GM12878 (cell line): ENCODE results near the gene SLC19A1. TPM values are rescaled to one million over a fixed set of nuclear protein-coding genes. Genes with fewer than 3 reads are reported as not detected.

Experiments used
- ATAC-seq: fragments of 200-7000 bp; cut with Tn5 transposase; 3 replicates; pipeline ENCODE4 v1.9.1; 2020; ENCODE audit warnings: mild to moderate bottlenecking, moderate library complexity
- BruUV-seq: library from RNA; stranded (reverse); fragments of 400-500 nt; replicated peaks from 2 replicates; lab custom pipeline; 2021; lab: Mats Ljungman, UMichigan
- CTCF ChIA-PET: fragments of 300-600 bp; sonication (Branson Sonifier 250); formaldehyde crosslinking; extraction: SDS; loops from one replicate; lab custom pipeline; 2021; ENCODE audit warnings: inconsistent platforms; lab: Yijun Ruan, JAX
- POLR2A ChIA-PET: fragments of 350-600 bp; formaldehyde crosslinking; extraction: SDS; loops from one replicate; lab custom pipeline; 2021; ENCODE audit warnings: inconsistent platforms; lab: Charles Lee
- RAD21 ChIA-PET: fragments of 300-600 bp; sonication (Branson Sonifier 250); formaldehyde crosslinking; loops from one replicate; lab custom pipeline; 2023; ENCODE audit warnings: antibody characterized with exemption; ENCODE audit not compliant: unreplicated experiment; lab: Charles Lee
- SMC1A ChIA-PET: fragments of 300-600 bp; sonication (Branson Sonifier 250); formaldehyde crosslinking; loops from one replicate; lab custom pipeline; 2023; ENCODE audit not compliant: unreplicated experiment, uncharacterized antibody; lab: Charles Lee
- DNase-seq: peaks from one replicate; pipeline ENCODE4 v3.0.0-alpha.2; 2011; ENCODE audit warnings: low read depth, low spot score
- FAIRE-seq: peaks from 3 replicates; lab custom pipeline; 2011; peaks lifted over from hg19 to GRCh38; lab: Jason Lieb, UNC
- H2AFZ ChIP-seq: 2 replicates; pipeline ENCODE4 v1.6.0; 2011; ENCODE audit warnings: low read depth, low read length, control low read depth; ENCODE audit not compliant: control insufficient read depth
- H3K27ac ChIP-seq: 2 replicates; pipeline ENCODE4 v1.5.1; 2011; ENCODE audit warnings: control low read depth; ENCODE audit not compliant: control insufficient read depth, insufficient read depth
- H3K27me3 ChIP-seq, 2 experiments: replicated peaks in 1 of 2; 2 replicates each; pipeline versions ENCODE4 v1.6.0 to v1.6.1; 2011; ENCODE audit warnings: low read length in 1 of 2; ENCODE audit not compliant: control insufficient read depth in 2 of 2, insufficient read depth in 2 of 2
- H3K36me3 ChIP-seq, 2 experiments: 2 replicates each; pipeline ENCODE4 v1.5.1; 2011; ENCODE audit warnings: low read length in 1 of 2; ENCODE audit not compliant: control insufficient read depth in 2 of 2, insufficient read depth in 2 of 2
- H3K4me1 ChIP-seq: 2 replicates; pipeline ENCODE4 v1.6.1; 2011; ENCODE audit warnings: mild to moderate bottlenecking, low read length, moderate library complexity, mixed read lengths; ENCODE audit not compliant: control insufficient read depth, insufficient read depth
- H3K4me2 ChIP-seq: 2 replicates; pipeline ENCODE4 v1.6.0; 2011; ENCODE audit warnings: control low read depth; ENCODE audit not compliant: control insufficient read depth, insufficient read depth
- H3K4me3 ChIP-seq: fragments of 200-600 bp; sonication (generic); 2 replicates; pipeline ENCODE4 v1.5.1; 2016
- H3K79me2 ChIP-seq: 2 replicates; pipeline ENCODE4 v1.6.0; 2011; ENCODE audit warnings: low read length; ENCODE audit not compliant: control insufficient read depth, insufficient read depth
- H3K9ac ChIP-seq: 2 replicates; pipeline ENCODE4 v1.8.0; 2011; ENCODE audit warnings: low read length, control low read depth, mixed read lengths; ENCODE audit not compliant: control insufficient read depth, insufficient read depth
- H3K9me3 ChIP-seq: replicated peaks from 3 replicates; pipeline ENCODE4 v1.5.1; 2011; ENCODE audit warnings: mild to moderate bottlenecking, low read length; ENCODE audit not compliant: control insufficient read depth, insufficient read depth
- H4K20me1 ChIP-seq: 2 replicates; pipeline ENCODE4 v1.6.0; 2011; ENCODE audit not compliant: control insufficient read depth, insufficient read depth
- BHLHE40 ChIP-seq, 2 experiments: fragments of 450-650 bp in 1 of 2; IDR thresholded peaks; 2 replicates each; pipeline ENCODE4 v1.6.1; 2011 to 2017; ENCODE audit warnings: low read depth in 2 of 2, borderline replicate concordance in 1 of 2, improper control_type of control experiment in 1 of 2, low read length in 1 of 2, mild to moderate bottlenecking in 1 of 2
- BRCA1 ChIP-seq: IDR thresholded peaks from 2 replicates; pipeline ENCODE4 v1.6.1; 2011; ENCODE audit warnings: low read depth, low read length, improper control_type of control experiment
- DPF2 ChIP-seq: fragments of 450-650 bp; IDR thresholded peaks from 2 replicates; pipeline ENCODE4 v1.6.1; 2017; ENCODE audit warnings: mild to moderate bottlenecking
- IKZF1 ChIP-seq: fragments of 450-650 bp; conservative IDR thresholded peaks from 2 replicates; pipeline ENCODE4 v1.6.1; 2017; ENCODE audit warnings: antibody characterized with exemption, mild to moderate bottlenecking
- PAX5 ChIP-seq: IDR thresholded peaks from 2 replicates; pipeline ENCODE4 v1.6.1; 2011; ENCODE audit warnings: low read depth, low read length, borderline replicate concordance
- PAX8 ChIP-seq: fragments of 450-650 bp; IDR thresholded peaks from 2 replicates; pipeline ENCODE4 v1.6.1; 2017; ENCODE audit warnings: mild to moderate bottlenecking, moderate library complexity
- SIN3A ChIP-seq: IDR thresholded peaks from 2 replicates; pipeline ENCODE4 v1.6.1; 2012; ENCODE audit warnings: low read depth, low read length, improper control_type of control experiment
- SMAD5 ChIP-seq: IDR thresholded peaks from 2 replicates; pipeline ENCODE4 v1.6.1; 2016; ENCODE audit warnings: antibody characterized with exemption, low read depth
- WGBS: methylation state at CpG from one replicate; pipeline ENCODE4 v1.1.6; 2016; ENCODE audit warnings: low lambda C conversion rate; ENCODE audit not compliant: insufficient replicate concordance, insufficient coverage; ENCODE audit errors: missing lambda C conversion rate; 5-methylcytosine and 5-hydroxymethylcytosine counted together
- in situ Hi-C: fragments of 300-500 bp; cut with MboI; formaldehyde crosslinking; loops from 9 replicates; pipeline ENCODE4 v1.14.3; 2018; ENCODE audit warnings: mixed read lengths
- intact Hi-C: fragments of 100-400 bp; cut with micrococcal nuclease; formaldehyde crosslinking; loops from one replicate; pipeline ENCODE4 v1.14.2; 2022; ENCODE audit not compliant: unreplicated experiment
- polyA plus RNA-seq, 11 experiments: library from polyadenylated mRNA; depleted of rRNA in 4 of 11; unstranded in 6 of 11; stranded (reverse) in 5 of 11; fragments of >200 nt; fragmentation: Nextera tagmentation in 4 of 11; fragmentation: Illumina TruSeq in 1 of 11; extraction: Ambion mirVana in 4 of 11; extraction: Trizol in 1 of 11; gene quantifications; 1 replicate in 1 of 11; 2 replicates in 10 of 11; pipeline versions ENCODE4 v1.2.1 to v1.2.3, GENCODE V29; 2011 to 2016; ENCODE audit warnings: inconsistent platforms in 2 of 11, missing spikeins in 2 of 11, low read depth in 1 of 11
- total RNA-seq, 4 experiments: library from RNA; depleted of rRNA in 3 of 4; stranded (reverse); fragments of >200 nt in 3 of 4; fragmentation: Illumina TruSeq in 1 of 4; extraction: Trizol in 1 of 4; gene quantifications; 2 replicates each; pipeline versions ENCODE4 v1.2.1 to v1.2.3, GENCODE V29; 2013 to 2021

The SLC19A1 gene
- total and polyA plus RNA-seq, 10 of the 15 experiments (the other 5 are each of a cell fraction or from before 2014, with no cell fraction given), result 0.42 to 49.7 (median 12.2) TPM

- no peaks in the 10 kb centered on the region for H3K36me3 ChIP-seq
- POLR2A ChIA-PET, result no interaction called here
- no peak overlapping the region for H3K9ac ChIP-seq
- SMC1A ChIA-PET, result no interaction called here
- no peak for FAIRE-seq
- no peak overlapping the region for H2AFZ ChIP-seq
- no peak for ATAC-seq
- H3K4me1 ChIP-seq, result no peaks in the 10 kb centered on the region
- no peaks in the 10 kb centered on the region for H3K27me3 ChIP-seq
- CTCF ChIA-PET, result no interaction called here
- H4K20me1 ChIP-seq, result no peaks in the 10 kb centered on the region
- DNase-seq, result no peak
- in situ Hi-C loops (loop anchor here (25.0 kb wide), 1 partner anchor 340 kb away; no protein-coding TSS in a partner anchor), intact Hi-C loops (loop anchor here (10.0 kb wide), 2 partner anchors 72 to 352 kb away; partner anchors contain the start of gene SLC19A1)
- H3K79me2 ChIP-seq, result no peaks in the 10 kb centered on the region
- TF ChIP-seq IKZF1, result 0 out of 2 replicates have a peak, but pooled peaks have one; percentile 19
- TF ChIP-seq PAX8, result no peak
- peak in 1 of 2 experiments; percentile 24; a peak in 1 of 4 replicates for TF ChIP-seq BHLHE40 (IDR thresholded peaks at IDR 0.05; ENCODE audit: borderline replicate concordance in 1 of 2, low read depth in 2 of 2, low read length in 1 of 2)
- no peak for TF ChIP-seq SMAD5
- TF ChIP-seq PAX5, result 0 out of 2 replicates have a peak, but pooled peaks have one; percentile 8
- no peak for TF ChIP-seq BRCA1
- TF ChIP-seq DPF2, result 0 out of 2 replicates have a peak, but pooled peaks have one; percentile 17
- no peak for TF ChIP-seq SIN3A
- H3K27ac ChIP-seq, result no peak overlapping the region
- RAD21 ChIA-PET, result no interaction called here
- BruUV-seq, result no TSS peak
- no peak overlapping the region for H3K4me3 ChIP-seq
- H3K4me2 ChIP-seq, result no peak overlapping the region
- 56% methylated on average over 42 of the region's 42 CpGs for WGBS
- no peaks in the 10 kb centered on the region; the same call in 2 of the 3 replicates for H3K9me3 ChIP-seq
Observed at GRCh38 chr21:45472445-45473365, 69.5 kb downstream of the SLC19A1 start.
